ENCODE data around the gene PDZRN4. TPM values are rescaled to one million over a fixed set of nuclear protein-coding genes. Genes with fewer than 3 reads are reported as not detected.

PDZRN4 gene
- total RNA-seq, 1 donor from 2014 or later = 2.3 TPM

- Mint-ChIP-seq H3K4me3 (no peak overlapping the region), H3K27ac (no peak overlapping the region), H3K27me3 (peaks cover 42% of the 10 kb centered on the region), H3K4me1 (ENCODE audit: unreplicated experiment) (no peaks in the 10 kb centered on the region), H3K36me3 (no peaks in the 10 kb centered on the region), H3K9me3 (no peaks in the 10 kb centered on the region)
- TF ChIP-seq CTCF (conservative IDR thresholded peaks at IDR 0.05) = no peak
- no peak for DNase-seq (ENCODE audit: extremely low spot score, unreplicated experiment)
Observed at GRCh38 chr12:41507286-41507685, 319.2 kb downstream of the PDZRN4 start.

DNA sequence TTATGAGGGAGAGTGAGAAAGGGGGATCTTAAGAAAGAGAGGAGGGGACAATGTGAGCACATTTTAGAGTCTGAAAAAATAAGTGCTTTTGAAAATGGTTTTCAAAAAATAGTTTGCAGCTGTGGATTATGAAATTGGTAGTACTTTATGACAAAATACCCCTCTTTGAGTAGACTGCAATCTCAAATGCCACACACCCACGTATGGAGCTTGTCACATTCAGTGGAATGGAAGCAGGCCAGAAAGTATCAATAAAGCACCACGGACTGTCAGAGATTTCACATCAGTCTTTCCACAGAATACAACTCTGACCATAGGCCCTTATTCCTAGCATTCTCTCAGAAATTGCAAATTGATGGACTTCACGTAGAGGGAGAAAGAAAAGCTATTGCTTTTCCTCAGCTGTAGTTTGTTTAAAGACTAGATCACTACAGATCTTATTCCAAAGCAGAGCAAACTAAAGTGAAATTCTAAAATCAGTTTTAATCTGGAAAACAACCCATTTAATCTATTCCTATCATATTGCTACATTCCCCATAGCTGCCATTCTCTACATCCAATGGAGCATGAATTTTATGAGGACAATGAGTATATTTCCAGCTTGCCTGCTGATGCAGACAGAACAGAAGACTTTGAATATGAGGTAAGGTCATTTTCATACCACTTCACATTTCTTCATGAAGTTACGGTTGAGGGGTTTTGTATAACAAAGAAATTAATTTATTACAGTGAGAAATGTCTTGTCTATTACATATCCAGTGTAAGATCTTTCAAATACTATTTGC is 321.3 kb downstream of the PDZRN4 start:
- Mint-ChIP-seq H3K27ac (no peak overlapping the region), H3K36me3 (no peaks in the 10 kb centered on the region), H3K27me3 (peaks cover 41% of the 10 kb centered on the region), H3K9me3 (no peaks in the 10 kb centered on the region), H3K4me1 (ENCODE audit: unreplicated experiment) (peaks cover 8% of the 10 kb centered on the region), H3K4me3 (no peak overlapping the region)
- TF ChIP-seq CTCF (conservative IDR thresholded peaks at IDR 0.05) = no peak
- no peak for DNase-seq (ENCODE audit: extremely low spot score, unreplicated experiment)

- TF ChIP-seq CTCF (conservative IDR thresholded peaks at IDR 0.05) = no peak
- H3K27me3 Mint-ChIP-seq = peaks cover 34% of the 10 kb centered on the region
- DNase-seq (ENCODE audit: extremely low spot score, unreplicated experiment) = no peak
- H3K4me3 Mint-ChIP-seq = no peak overlapping the region
- no peaks in the 10 kb centered on the region for H3K9me3 Mint-ChIP-seq
- H3K27ac Mint-ChIP-seq = no peak overlapping the region
- H3K4me1 Mint-ChIP-seq (ENCODE audit: unreplicated experiment) = peaks cover 8% of the 10 kb centered on the region
- H3K36me3 Mint-ChIP-seq = no peaks in the 10 kb centered on the region
Observed at GRCh38 chr12:41510470-41510869, 322.4 kb downstream of the PDZRN4 start.

DNA sequence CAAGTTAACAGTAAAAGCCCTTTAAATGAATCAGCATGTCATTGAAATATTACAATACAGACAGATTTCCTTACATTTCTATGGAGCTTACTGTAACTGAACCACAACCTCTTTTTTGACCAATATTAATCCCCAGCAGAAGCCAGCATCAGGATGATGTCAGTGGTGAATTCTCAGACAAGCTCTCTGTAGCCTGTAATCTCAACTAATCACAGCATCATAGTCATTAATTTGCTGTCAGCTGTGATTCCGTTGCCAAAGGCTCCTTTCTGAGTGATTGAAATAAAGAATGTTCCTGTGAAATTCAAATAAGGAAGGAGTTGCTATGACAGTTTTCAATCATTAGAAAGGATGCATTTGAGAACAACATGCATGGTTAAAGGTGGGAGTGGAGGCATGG is 323.1 kb downstream of the PDZRN4 start:
- Mint-ChIP-seq H3K27me3 (peaks cover 38% of the 10 kb centered on the region), H3K9me3 (no peaks in the 10 kb centered on the region), H3K4me3 (no peak overlapping the region), H3K27ac (no peak overlapping the region), H3K4me1 (ENCODE audit: unreplicated experiment) (peaks cover 8% of the 10 kb centered on the region), H3K36me3 (no peaks in the 10 kb centered on the region)
- no peak for DNase-seq (ENCODE audit: extremely low spot score, unreplicated experiment)
- TF ChIP-seq CTCF (conservative IDR thresholded peaks at IDR 0.05) = no peak

GRCh38 chr12:41512497-41512896 is 324.4 kb downstream of the PDZRN4 start:
- Mint-ChIP-seq H3K4me3 (no peak overlapping the region), H3K4me1 (ENCODE audit: unreplicated experiment) (peaks cover 8% of the 10 kb centered on the region)
- no peak for TF ChIP-seq CTCF (conservative IDR thresholded peaks at IDR 0.05)

More at GRCh38 chr12:41512497-41512896, 324.4 kb downstream of the PDZRN4 start:
- H3K9me3 Mint-ChIP-seq = no peaks in the 10 kb centered on the region
- no peaks in the 10 kb centered on the region for H3K36me3 Mint-ChIP-seq
- H3K27ac Mint-ChIP-seq = no peak overlapping the region
- H3K27me3 Mint-ChIP-seq = peaks cover 29% of the 10 kb centered on the region
- no peak for DNase-seq (ENCODE audit: extremely low spot score, unreplicated experiment)
